GM23338 (cell line): ENCODE data around the gene ACSM2B. TPM values are rescaled to one million over a fixed set of nuclear protein-coding genes. Genes with fewer than 3 reads are reported as not detected.

Experiments used
- ATAC-seq: fragments of 200-7000 bp; cut with Tn5 transposase; 3 replicates; pipeline ENCODE4 v1.9.1; 2020
- DNase-seq: peaks from one replicate; pipeline ENCODE4 v3.0.0-alpha.2; 2015; ENCODE audit warnings: low spot score
- H2AFZ ChIP-seq: fragments of 200-600 bp; sonication (generic); 2 replicates; pipeline ENCODE4 v1.8.0; 2016; ENCODE audit warnings: antibody characterized with exemption, mild to moderate bottlenecking, moderate library complexity
- H3F3A ChIP-seq: fragments of 200-600 bp; sonication (generic); replicated peaks from 2 replicates; pipeline ENCODE4 v1.8.0; 2017; ENCODE audit warnings: antibody characterized with exemption, mixed run types, low read depth
- H3K27ac ChIP-seq: fragments of 200-600 bp; sonication (generic); 2 replicates; pipeline ENCODE4 v1.6.1; 2016; ENCODE audit warnings: low read depth
- H3K27me3 ChIP-seq: fragments of 200-600 bp; sonication (generic); 2 replicates; pipeline ENCODE4 v1.8.0; 2016; ENCODE audit warnings: mild to moderate bottlenecking, mixed run types, moderate library complexity; ENCODE audit not compliant: insufficient read depth
- H3K36me3 ChIP-seq: fragments of 200-600 bp; sonication (generic); 2 replicates; pipeline ENCODE4 v1.8.0; 2016; ENCODE audit warnings: mild to moderate bottlenecking; ENCODE audit not compliant: insufficient read depth
- H3K4me1 ChIP-seq: fragments of 200-600 bp; sonication (generic); 2 replicates; pipeline ENCODE4 v1.8.0; 2016; ENCODE audit warnings: mild to moderate bottlenecking, moderate library complexity; ENCODE audit not compliant: insufficient read depth
- H3K4me2 ChIP-seq: fragments of 200-600 bp; sonication (generic); 2 replicates; pipeline ENCODE4 v1.7.1; 2017; ENCODE audit warnings: mixed run types
- H3K4me3 ChIP-seq: fragments of 200-600 bp; sonication (generic); 2 replicates; pipeline ENCODE4 v1.6.1; 2016; ENCODE audit warnings: mixed run types
- H3K79me2 ChIP-seq: fragments of 200-600 bp; sonication (generic); replicated peaks from 2 replicates; pipeline ENCODE4 v1.8.0; 2017; ENCODE audit warnings: mild to moderate bottlenecking; ENCODE audit not compliant: insufficient read depth
- H3K9me2 ChIP-seq: fragments of 200-600 bp; sonication (generic); 2 replicates; pipeline ENCODE4 v1.8.0; 2017; ENCODE audit not compliant: insufficient read depth
- H4K20me1 ChIP-seq: fragments of 200-600 bp; sonication (generic); replicated peaks from 2 replicates; pipeline ENCODE4 v1.8.0; 2017; ENCODE audit warnings: mild to moderate bottlenecking; ENCODE audit not compliant: insufficient read depth
- H3K27ac Mint-ChIP-seq: 2 replicates; pipeline ENCODE4 v1.8.0; 2020; ENCODE audit warnings: inconsistent platforms, mild to moderate bottlenecking, moderate library complexity, mixed read lengths
- H3K27me3 Mint-ChIP-seq: 3 replicates; pipeline ENCODE4 v1.8.0; 2022; ENCODE audit warnings: low read depth, mild to moderate bottlenecking, moderate library complexity, mixed read lengths, inconsistent platforms; ENCODE audit not compliant: insufficient read depth, poor library complexity
- H3K36me3 Mint-ChIP-seq: 3 replicates; pipeline ENCODE4 v1.8.0; 2021; ENCODE audit warnings: low read depth, mild to moderate bottlenecking, inconsistent platforms, moderate library complexity, mixed read lengths
- H3K4me1 Mint-ChIP-seq: 3 replicates; pipeline ENCODE4 v1.8.0; 2020; ENCODE audit warnings: mild to moderate bottlenecking, inconsistent platforms, mixed read lengths
- H3K4me3 Mint-ChIP-seq: 3 replicates; pipeline ENCODE4 v1.8.0; 2021; ENCODE audit warnings: moderate library complexity, mild to moderate bottlenecking, inconsistent platforms, mixed read lengths
- H3K9me3 Mint-ChIP-seq: 3 replicates; pipeline ENCODE4 v1.8.0; 2020; ENCODE audit warnings: moderate library complexity, mild to moderate bottlenecking, inconsistent platforms, mixed read lengths
- EZH2 ChIP-seq: fragments of 200-600 bp; sonication (generic); IDR thresholded peaks from one replicate; pipeline ENCODE4 v1.8.0; 2017; ENCODE audit warnings: antibody characterized with exemption, mild to moderate bottlenecking, low read depth; ENCODE audit not compliant: unreplicated experiment
- EZH2phosphoT487 ChIP-seq: fragments of 200-600 bp; sonication (generic); IDR thresholded peaks from one replicate; pipeline ENCODE4 v1.8.1; 2018; ENCODE audit warnings: antibody characterized with exemption; ENCODE audit not compliant: unreplicated experiment
- JUNB ChIP-seq: IDR thresholded peaks from one replicate; pipeline ENCODE4 v1.6.1; 2016; ENCODE audit warnings: antibody characterized with exemption; ENCODE audit not compliant: unreplicated experiment
- NANOG ChIP-seq: IDR thresholded peaks from 2 replicates; pipeline ENCODE4 v1.6.1; 2016; ENCODE audit warnings: antibody characterized with exemption, borderline replicate concordance
- POLR2AphosphoS5 ChIP-seq: IDR thresholded peaks from 2 replicates; pipeline ENCODE4 v1.6.1; 2016; ENCODE audit warnings: antibody characterized with exemption, low read depth
- STAT1 ChIP-seq: IDR thresholded peaks from one replicate; pipeline ENCODE4 v1.6.1; 2016; ENCODE audit warnings: antibody characterized with exemption; ENCODE audit not compliant: unreplicated experiment
- ZNF114 ChIP-seq: fragments of 250-450 bp; sonication (Bioruptor Pico); IDR thresholded peaks from 2 replicates; pipeline ENCODE4 v1.5.0; 2020; ENCODE audit warnings: mild to moderate bottlenecking, moderate library complexity
- ZNF331 ChIP-seq: fragments of 250-450 bp; sonication (Bioruptor Pico); IDR thresholded peaks from 2 replicates; pipeline ENCODE4 v1.5.0; 2020; ENCODE audit warnings: low read depth, mild to moderate bottlenecking, moderate library complexity
- polyA plus RNA-seq: library from polyadenylated mRNA; unstranded; fragments of >200 nt; fragmentation: Nextera tagmentation; extraction: Ambion mirVana; gene quantifications from 2 replicates; pipeline ENCODE4 v1.2.1, GENCODE V29; 2016
- total RNA-seq: library from RNA; depleted of rRNA; stranded (reverse); fragments of >200 nt; shearing (Covaris generic); gene quantifications from 2 replicates; pipeline ENCODE4 v1.2.3, GENCODE V29; 2014
- TF ChIP-seq, protein P1 (sequence below): fragments of 250-450 bp; sonication (Bioruptor Pico); IDR thresholded peaks from 2 replicates; pipeline ENCODE4 v1.5.0; 2020; ENCODE audit warnings: mild to moderate bottlenecking, moderate library complexity
- TF ChIP-seq, protein P2 (sequence below), 2 experiments: fragments of 200-600 bp in 1 of 2; sonication (generic) in 1 of 2; conservative IDR thresholded peaks; 2 replicates each; pipeline versions ENCODE4 v1.5.1 to v1.6.1; 2016 to 2017; ENCODE audit warnings: antibody characterized with exemption in 2 of 2, low read depth in 2 of 2, mild to moderate bottlenecking in 2 of 2, moderate library complexity in 1 of 2
- TF ChIP-seq, protein P3 (sequence below): IDR thresholded peaks from 2 replicates; pipeline ENCODE4 v1.6.1; 2016; ENCODE audit warnings: antibody characterized with exemption
- TF ChIP-seq, protein P4 (sequence below): IDR thresholded peaks from one replicate; pipeline ENCODE4 v1.6.1; 2018; ENCODE audit warnings: antibody characterized with exemption; ENCODE audit not compliant: unreplicated experiment

ACSM2B gene
- total and polyA plus RNA-seq, 2 experiments from 2014 or later = not detected

DNA sequence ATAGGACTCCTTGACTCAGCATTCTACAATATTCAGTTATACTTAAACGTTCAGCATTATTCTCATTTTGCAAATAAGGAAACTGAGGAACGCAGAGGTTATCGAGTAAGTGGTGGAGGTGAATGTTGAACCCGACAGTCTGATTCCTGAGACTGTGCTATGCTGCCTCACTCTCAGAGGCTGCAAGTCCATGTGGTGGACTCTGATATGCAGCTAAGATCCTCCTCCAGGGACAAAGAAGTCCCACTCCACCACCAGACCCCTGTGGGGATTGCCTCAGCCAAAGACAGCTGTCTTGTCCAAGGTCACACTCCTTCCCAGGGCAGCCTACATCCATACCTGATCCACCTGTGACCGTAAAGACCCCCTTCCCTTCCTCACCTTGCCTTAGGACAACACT is 37.5 kb downstream of the ACSM2B start:
- Histone ChIP-seq H3K36me3 (no peaks in the 10 kb centered on the region), H4K20me1 (no peaks in the 10 kb centered on the region), H3K9me2 (no peaks in the 10 kb centered on the region), H2AFZ (no peak overlapping the region), H3F3A (no peaks in the 10 kb centered on the region), H3K4me3 (no peak overlapping the region), H3K27ac (no peak overlapping the region), H3K79me2 (no peaks in the 10 kb centered on the region), H3K4me2 (no peak overlapping the region), H3K4me1 (no peaks in the 10 kb centered on the region), H3K27me3 (no peaks in the 10 kb centered on the region)
- no peaks in the 10 kb centered on the region for H3K4me1 Mint-ChIP-seq
- DNase-seq (no peak), ATAC-seq (no peak)
- no peaks in the 10 kb centered on the region for H3K36me3 Mint-ChIP-seq
- TF ChIP-seq ZNF114 (CRISPR knock-in tag) (no peak), STAT1 (no peak), POLR2AphosphoS5 (no peak), NANOG (no peak), EZH2phosphoT487 (no peak), EZH2 (no peak), ZNF331 (CRISPR knock-in tag) (no peak), JUNB (no peak)
- TF ChIP-seq, protein P1, sequence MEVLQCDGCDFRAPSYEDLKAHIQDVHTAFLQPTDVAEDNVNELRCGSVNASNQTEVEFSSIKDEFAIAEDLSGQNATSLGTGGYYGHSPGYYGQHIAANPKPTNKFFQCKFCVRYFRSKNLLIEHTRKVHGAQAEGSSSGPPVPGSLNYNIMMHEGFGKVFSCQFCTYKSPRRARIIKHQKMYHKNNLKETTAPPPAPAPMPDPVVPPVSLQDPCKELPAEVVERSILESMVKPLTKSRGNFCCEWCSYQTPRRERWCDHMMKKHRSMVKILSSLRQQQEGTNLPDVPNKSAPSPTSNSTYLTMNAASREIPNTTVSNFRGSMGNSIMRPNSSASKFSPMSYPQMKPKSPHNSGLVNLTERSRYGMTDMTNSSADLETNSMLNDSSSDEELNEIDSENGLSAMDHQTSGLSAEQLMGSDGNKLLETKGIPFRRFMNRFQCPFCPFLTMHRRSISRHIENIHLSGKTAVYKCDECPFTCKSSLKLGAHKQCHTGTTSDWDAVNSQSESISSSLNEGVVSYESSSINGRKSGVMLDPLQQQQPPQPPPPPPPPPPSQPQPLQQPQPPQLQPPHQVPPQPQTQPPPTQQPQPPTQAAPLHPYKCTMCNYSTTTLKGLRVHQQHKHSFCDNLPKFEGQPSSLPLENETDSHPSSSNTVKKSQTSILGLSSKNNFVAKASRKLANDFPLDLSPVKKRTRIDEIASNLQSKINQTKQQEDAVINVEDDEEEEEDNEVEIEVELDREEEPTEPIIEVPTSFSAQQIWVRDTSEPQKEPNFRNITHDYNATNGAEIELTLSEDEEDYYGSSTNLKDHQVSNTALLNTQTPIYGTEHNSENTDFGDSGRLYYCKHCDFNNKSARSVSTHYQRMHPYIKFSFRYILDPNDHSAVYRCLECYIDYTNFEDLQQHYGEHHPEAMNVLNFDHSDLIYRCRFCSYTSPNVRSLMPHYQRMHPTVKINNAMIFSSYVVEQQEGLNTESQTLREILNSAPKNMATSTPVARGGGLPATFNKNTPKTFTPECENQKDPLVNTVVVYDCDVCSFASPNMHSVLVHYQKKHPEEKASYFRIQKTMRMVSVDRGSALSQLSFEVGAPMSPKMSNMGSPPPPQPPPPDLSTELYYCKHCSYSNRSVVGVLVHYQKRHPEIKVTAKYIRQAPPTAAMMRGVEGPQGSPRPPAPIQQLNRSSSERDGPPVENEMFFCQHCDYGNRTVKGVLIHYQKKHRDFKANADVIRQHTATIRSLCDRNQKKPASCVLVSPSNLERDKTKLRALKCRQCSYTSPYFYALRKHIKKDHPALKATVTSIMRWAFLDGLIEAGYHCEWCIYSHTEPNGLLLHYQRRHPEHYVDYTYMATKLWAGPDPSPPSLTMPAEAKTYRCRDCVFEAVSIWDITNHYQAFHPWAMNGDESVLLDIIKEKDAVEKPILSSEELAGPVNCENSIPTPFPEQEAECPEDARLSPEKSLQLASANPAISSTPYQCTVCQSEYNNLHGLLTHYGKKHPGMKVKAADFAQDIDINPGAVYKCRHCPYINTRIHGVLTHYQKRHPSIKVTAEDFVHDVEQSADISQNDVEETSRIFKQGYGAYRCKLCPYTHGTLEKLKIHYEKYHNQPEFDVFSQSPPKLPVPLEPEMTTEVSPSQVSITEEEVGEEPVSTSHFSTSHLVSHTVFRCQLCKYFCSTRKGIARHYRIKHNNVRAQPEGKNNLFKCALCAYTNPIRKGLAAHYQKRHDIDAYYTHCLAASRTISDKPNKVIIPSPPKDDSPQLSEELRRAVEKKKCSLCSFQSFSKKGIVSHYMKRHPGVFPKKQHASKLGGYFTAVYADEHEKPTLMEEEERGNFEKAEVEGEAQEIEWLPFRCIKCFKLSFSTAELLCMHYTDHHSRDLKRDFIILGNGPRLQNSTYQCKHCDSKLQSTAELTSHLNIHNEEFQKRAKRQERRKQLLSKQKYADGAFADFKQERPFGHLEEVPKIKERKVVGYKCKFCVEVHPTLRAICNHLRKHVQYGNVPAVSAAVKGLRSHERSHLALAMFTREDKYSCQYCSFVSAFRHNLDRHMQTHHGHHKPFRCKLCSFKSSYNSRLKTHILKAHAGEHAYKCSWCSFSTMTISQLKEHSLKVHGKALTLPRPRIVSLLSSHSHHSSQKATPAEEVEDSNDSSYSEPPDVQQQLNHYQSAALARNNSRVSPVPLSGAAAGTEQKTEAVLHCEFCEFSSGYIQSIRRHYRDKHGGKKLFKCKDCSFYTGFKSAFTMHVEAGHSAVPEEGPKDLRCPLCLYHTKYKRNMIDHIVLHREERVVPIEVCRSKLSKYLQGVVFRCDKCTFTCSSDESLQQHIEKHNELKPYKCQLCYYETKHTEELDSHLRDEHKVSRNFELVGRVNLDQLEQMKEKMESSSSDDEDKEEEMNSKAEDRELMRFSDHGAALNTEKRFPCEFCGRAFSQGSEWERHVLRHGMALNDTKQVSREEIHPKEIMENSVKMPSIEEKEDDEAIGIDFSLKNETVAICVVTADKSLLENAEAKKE (CRISPR knock-in tag) = no peak
- TF ChIP-seq, protein P2, sequence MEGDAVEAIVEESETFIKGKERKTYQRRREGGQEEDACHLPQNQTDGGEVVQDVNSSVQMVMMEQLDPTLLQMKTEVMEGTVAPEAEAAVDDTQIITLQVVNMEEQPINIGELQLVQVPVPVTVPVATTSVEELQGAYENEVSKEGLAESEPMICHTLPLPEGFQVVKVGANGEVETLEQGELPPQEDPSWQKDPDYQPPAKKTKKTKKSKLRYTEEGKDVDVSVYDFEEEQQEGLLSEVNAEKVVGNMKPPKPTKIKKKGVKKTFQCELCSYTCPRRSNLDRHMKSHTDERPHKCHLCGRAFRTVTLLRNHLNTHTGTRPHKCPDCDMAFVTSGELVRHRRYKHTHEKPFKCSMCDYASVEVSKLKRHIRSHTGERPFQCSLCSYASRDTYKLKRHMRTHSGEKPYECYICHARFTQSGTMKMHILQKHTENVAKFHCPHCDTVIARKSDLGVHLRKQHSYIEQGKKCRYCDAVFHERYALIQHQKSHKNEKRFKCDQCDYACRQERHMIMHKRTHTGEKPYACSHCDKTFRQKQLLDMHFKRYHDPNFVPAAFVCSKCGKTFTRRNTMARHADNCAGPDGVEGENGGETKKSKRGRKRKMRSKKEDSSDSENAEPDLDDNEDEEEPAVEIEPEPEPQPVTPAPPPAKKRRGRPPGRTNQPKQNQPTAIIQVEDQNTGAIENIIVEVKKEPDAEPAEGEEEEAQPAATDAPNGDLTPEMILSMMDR (conservative IDR thresholded peaks at IDR 0.05; ENCODE audit: low read depth in 2 of 2) = no peak
- TF ChIP-seq, protein P3, sequence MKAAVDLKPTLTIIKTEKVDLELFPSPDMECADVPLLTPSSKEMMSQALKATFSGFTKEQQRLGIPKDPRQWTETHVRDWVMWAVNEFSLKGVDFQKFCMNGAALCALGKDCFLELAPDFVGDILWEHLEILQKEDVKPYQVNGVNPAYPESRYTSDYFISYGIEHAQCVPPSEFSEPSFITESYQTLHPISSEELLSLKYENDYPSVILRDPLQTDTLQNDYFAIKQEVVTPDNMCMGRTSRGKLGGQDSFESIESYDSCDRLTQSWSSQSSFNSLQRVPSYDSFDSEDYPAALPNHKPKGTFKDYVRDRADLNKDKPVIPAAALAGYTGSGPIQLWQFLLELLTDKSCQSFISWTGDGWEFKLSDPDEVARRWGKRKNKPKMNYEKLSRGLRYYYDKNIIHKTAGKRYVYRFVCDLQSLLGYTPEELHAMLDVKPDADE = no peak
- TF ChIP-seq, protein P4, sequence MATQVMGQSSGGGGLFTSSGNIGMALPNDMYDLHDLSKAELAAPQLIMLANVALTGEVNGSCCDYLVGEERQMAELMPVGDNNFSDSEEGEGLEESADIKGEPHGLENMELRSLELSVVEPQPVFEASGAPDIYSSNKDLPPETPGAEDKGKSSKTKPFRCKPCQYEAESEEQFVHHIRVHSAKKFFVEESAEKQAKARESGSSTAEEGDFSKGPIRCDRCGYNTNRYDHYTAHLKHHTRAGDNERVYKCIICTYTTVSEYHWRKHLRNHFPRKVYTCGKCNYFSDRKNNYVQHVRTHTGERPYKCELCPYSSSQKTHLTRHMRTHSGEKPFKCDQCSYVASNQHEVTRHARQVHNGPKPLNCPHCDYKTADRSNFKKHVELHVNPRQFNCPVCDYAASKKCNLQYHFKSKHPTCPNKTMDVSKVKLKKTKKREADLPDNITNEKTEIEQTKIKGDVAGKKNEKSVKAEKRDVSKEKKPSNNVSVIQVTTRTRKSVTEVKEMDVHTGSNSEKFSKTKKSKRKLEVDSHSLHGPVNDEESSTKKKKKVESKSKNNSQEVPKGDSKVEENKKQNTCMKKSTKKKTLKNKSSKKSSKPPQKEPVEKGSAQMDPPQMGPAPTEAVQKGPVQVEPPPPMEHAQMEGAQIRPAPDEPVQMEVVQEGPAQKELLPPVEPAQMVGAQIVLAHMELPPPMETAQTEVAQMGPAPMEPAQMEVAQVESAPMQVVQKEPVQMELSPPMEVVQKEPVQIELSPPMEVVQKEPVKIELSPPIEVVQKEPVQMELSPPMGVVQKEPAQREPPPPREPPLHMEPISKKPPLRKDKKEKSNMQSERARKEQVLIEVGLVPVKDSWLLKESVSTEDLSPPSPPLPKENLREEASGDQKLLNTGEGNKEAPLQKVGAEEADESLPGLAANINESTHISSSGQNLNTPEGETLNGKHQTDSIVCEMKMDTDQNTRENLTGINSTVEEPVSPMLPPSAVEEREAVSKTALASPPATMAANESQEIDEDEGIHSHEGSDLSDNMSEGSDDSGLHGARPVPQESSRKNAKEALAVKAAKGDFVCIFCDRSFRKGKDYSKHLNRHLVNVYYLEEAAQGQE = no peak
- H3K27me3 Mint-ChIP-seq = peaks cover 3% of the 10 kb centered on the region
- H3K9me3 Mint-ChIP-seq = no peaks in the 10 kb centered on the region
- no peak overlapping the region for H3K27ac Mint-ChIP-seq
- no peak overlapping the region for H3K4me3 Mint-ChIP-seq
